Cardiac muscle cell (in vitro differentiated cells and primary cell): ENCODE measurements around the gene ATP13A4. TPM values are rescaled to one million over a fixed set of nuclear protein-coding genes. Genes with fewer than 3 reads are reported as not detected.

ENCODE experiments used
- DNase-seq, 2 donors: peaks; one replicate each; pipeline versions ENCODE4 v3.0.0 to v3.0.0-alpha.2; 2010 to 2017; ENCODE audit warnings: low read depth in 1 of 2, low spot score in 1 of 2
- H3K27ac ChIP-seq: fragments of 200-600 bp; sonication (generic); 2 replicates; pipeline ENCODE4 v1.5.1; 2016
- H3K27me3 ChIP-seq: fragments of 200-600 bp; sonication (generic); 2 replicates; pipeline ENCODE4 v1.6.0; 2016; ENCODE audit warnings: control low read depth
- H3K36me3 ChIP-seq: fragments of 200-600 bp; sonication (generic); 2 replicates; pipeline ENCODE4 v1.5.1; 2016; ENCODE audit warnings: control low read depth
- H3K4me1 ChIP-seq: fragments of 200-600 bp; sonication (generic); 2 replicates; pipeline ENCODE4 v1.8.1; 2017; ENCODE audit warnings: low read depth, mild to moderate bottlenecking, mixed run types
- H3K4me3 ChIP-seq: fragments of 200-600 bp; sonication (generic); 2 replicates; pipeline ENCODE4 v1.5.1; 2016; ENCODE audit warnings: mild to moderate bottlenecking
- H3K9me3 ChIP-seq: fragments of 200-600 bp; sonication (generic); 2 replicates; pipeline ENCODE4 v1.5.1; 2017; ENCODE audit warnings: low read depth, mild to moderate bottlenecking, control low read depth
- CTCF ChIP-seq: IDR thresholded peaks from 2 replicates; pipeline ENCODE4 v1.5.1; 2012; ENCODE audit warnings: low read depth, mild to moderate bottlenecking, low read length
- polyA plus RNA-seq: library from polyadenylated mRNA; unstranded; fragments of >200 nt; fragmentation: Nextera tagmentation; extraction: Ambion mirVana; gene quantifications from 2 replicates; pipeline ENCODE4 v1.2.1, GENCODE V29; 2016
- total RNA-seq: library from RNA; depleted of rRNA; stranded (reverse); fragments of >200 nt; gene quantifications from 2 replicates; pipeline ENCODE4 v1.2.3, GENCODE V29; 2016

ATP13A4 gene
- total and polyA plus RNA-seq, 2 experiments from 2014 or later, result 1.0 to 3.0 TPM

- Histone ChIP-seq H3K36me3 (no peaks in the 10 kb centered on the region), H3K4me3 (no peak overlapping the region), H3K9me3 (no peaks in the 10 kb centered on the region), H3K4me1 (peaks cover 3% of the 10 kb centered on the region), H3K27ac (no peak overlapping the region), H3K27me3 (no peaks in the 10 kb centered on the region)
- no peak for TF ChIP-seq CTCF
- no peak for DNase-seq
Measured at GRCh38 chr3:193354423-193354822, 200.3 kb downstream of the ATP13A4 start.

Other genes with a start within 250 kb of the ATP13A4 start
- not detected in 2 replicates for gene ATP13A5, start 176.1 kb downstream of the ATP13A4 start, total RNA-seq
- 0.11 and 0.16 TPM in 2 replicates for gene ATP13A5, start 176.1 kb downstream of the ATP13A4 start, polyA plus RNA-seq
- 52.0 and 54.4 TPM in 2 replicates for gene OPA1, start 38.3 kb upstream of the ATP13A4 start, total RNA-seq
- 26.6 and 39.0 TPM in 2 replicates for gene OPA1, start 38.3 kb upstream of the ATP13A4 start, polyA plus RNA-seq